ENCODE data around the gene FAM177B.

GRCh38 chr1:222785529-222785928 is 48.5 kb downstream of the FAM177B start:
- TF ChIP-seq CTCF (IDR thresholded peaks at IDR 0.05) = no peak
- TF ChIP-seq POLR2A (IDR thresholded peaks at IDR 0.05) = no peak

Data from thyroid gland (tissue), 4 donors.